Sigmoid colon (tissue), 4 donors: Measurements from ENCODE around the gene SLC2A11.

Experiments used
- CTCF ChIP-seq, 4 experiments: fragments of 450-650 bp in 3 of 4; fragments of 200-600 bp in 1 of 4; IDR thresholded peaks; one replicate each; pipeline ENCODE4 v1.5.1; 2016 to 2019; ENCODE audit warnings: antibody characterized with exemption in 4 of 4, mild to moderate bottlenecking in 3 of 4, moderate library complexity in 2 of 4
- EP300 ChIP-seq, 4 donors: sonication (generic); formaldehyde crosslinking; IDR thresholded peaks; one replicate each; pipeline ENCODE4 v1.6.1; 2017; ENCODE audit warnings: antibody characterized with exemption in 4 of 4
- POLR2A ChIP-seq, 2 donors: fragments of 450-650 bp; IDR thresholded peaks; one replicate each; pipeline ENCODE4 v1.6.1; 2016; ENCODE audit warnings: antibody characterized with exemption in 2 of 2, mild to moderate bottlenecking in 2 of 2, moderate library complexity in 2 of 2
- POLR2AphosphoS5 ChIP-seq, 4 donors: sonication (generic); formaldehyde crosslinking; IDR thresholded peaks; one replicate each; pipeline ENCODE4 v1.6.1; 2017; ENCODE audit warnings: antibody characterized with exemption in 4 of 4

- no peak for TF ChIP-seq CTCF (IDR thresholded peaks at IDR 0.05)
- no peak for TF ChIP-seq POLR2AphosphoS5 (IDR thresholded peaks at IDR 0.05)
- no peak for TF ChIP-seq POLR2A (IDR thresholded peaks at IDR 0.05)
- TF ChIP-seq EP300 (IDR thresholded peaks at IDR 0.05), result no peak
These were observed 39.6 kb downstream of the SLC2A11 start for GRCh38 chr22:23897320-23897719.
